Stimulated activated CD4-positive, alpha-beta T cell treated with anti-CD3 and anti-CD28 coated beads, Interleukin-15, amount 100 ng/mL, for 48 hours (primary cell): Measurements from ENCODE around the gene IRF7.
"Not testable (repeated sequence)": the region's sequence is repeated elsewhere in the genome, so short reads cannot be mapped to it uniquely, and the experiment has no call there.

Experiments used
- DNase-seq, 2 donors: peaks; one replicate each; pipeline ENCODE4 v3.0.0-alpha.2; 2020; ENCODE audit warnings: low read depth in 2 of 2

Gene IRF7

DNA sequence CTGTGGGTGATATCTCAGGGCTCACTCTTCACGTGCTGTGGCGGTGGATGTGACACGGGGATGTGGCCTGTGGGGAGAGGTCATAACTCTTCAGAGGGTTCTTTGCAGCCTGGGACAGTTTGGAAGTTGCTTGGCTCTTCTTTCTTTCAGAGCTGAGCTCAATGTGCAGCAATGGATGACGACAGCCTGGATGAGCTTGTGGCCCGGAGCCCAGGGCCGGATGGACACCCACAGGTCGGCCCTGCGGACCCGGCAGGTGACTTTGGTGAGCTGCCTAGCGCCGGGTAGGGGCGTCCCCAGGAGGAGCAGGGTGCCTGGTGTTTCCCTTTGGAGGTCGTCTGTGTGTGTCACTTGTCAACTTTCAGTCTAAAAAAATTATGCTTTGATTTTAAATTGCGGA lies 34.4 kb downstream of the IRF7 start:
- no peak for DNase-seq

GRCh38 chr11:579830-580601 lies 35.7 kb downstream of the IRF7 start:
- no peak for DNase-seq

GRCh38 chr11:578276-579035 lies 37.3 kb downstream of the IRF7 start:
- no peak for DNase-seq

- DNase-seq = no peak
Measured at GRCh38 chr11:577611-577894, 38.2 kb downstream of the IRF7 start.

DNA sequence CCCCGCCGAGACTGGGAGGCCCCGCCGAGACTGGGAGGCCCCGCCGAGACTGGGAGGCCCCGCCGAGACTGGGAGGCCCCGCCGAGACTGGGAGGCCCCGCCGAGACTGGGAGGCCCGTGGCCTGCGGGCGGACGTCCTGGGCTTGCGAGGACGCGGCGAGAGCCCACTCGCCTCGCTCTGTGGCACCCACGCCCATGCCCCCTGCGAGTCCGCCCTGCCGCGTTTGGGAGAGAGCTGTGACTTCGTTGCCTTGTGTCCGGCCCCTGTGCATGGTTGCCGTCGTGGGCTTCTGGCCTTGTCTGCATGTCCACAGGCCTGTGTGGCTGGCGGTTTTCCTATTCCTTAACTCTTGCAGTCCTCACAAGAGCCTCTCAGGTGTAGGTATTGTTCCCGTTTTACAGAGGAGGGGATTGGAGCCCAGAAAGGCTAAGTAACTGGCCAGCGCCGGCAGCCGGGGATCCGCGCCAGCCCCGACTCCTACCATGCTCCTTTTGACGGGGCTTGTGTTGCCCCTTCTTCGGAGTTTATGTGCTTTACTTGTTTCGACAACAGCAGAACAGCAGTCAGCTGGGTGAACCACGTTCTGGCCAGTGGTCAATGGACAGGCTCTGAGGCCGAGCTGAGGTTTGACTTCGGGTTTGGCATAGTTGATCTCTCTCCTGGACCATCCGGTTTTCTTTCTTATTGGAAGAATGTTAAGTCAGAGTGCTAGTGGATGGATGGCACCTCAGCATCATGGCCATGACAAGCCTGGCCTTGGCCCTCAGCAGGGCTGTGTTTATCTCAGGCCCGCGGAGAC lies 38.7 kb downstream of the IRF7 start:
- DNase-seq = no peak

GRCh38 chr11:575996-576768 lies 39.6 kb downstream of the IRF7 start, which contains the start of gene PHRF1:
PHRF1 (plus strand) TSS chr11:576470; CDS start chr11:581513, 5,043 bp downstream.
- peak; percentile 93 to 96 for DNase-seq

DNA sequence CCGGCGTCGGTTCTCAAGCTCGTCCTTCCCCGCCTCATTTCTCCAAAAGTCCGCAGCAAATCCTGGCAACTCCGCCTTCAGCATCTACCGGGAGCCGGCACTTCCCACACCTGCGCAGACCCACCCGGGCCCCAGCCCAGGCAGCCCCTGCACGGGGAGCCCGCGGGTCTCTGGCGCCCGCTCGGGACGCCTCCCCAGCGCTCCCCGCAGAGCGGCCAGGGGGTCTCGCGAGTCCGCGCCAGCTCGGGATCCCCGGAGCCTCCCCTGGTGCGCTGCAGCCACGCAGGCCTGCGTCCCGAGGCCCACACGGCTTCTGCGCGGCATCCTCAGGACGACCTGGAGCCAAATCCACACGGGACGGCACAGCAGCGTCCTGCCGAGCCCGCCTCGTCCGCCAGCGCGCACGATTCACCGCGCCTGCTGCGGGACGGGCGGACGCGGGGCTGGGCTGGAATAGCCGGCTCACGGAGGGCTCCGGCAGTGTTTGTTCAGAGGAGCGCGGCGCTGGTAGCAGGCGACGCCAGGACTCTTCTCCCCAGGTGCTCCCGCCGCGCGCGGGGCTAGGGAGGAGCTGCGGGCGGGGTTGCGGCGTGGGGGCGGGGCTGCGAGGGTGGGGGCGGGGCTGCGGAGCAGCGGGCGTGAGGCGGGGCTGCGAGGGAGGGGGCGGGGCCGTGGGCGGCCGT lies 40.3 kb downstream of the IRF7 start:
- no peak for DNase-seq

GRCh38 chr11:574632-575312 lies 41.0 kb downstream of the IRF7 start:
- no peak for DNase-seq

DNA sequence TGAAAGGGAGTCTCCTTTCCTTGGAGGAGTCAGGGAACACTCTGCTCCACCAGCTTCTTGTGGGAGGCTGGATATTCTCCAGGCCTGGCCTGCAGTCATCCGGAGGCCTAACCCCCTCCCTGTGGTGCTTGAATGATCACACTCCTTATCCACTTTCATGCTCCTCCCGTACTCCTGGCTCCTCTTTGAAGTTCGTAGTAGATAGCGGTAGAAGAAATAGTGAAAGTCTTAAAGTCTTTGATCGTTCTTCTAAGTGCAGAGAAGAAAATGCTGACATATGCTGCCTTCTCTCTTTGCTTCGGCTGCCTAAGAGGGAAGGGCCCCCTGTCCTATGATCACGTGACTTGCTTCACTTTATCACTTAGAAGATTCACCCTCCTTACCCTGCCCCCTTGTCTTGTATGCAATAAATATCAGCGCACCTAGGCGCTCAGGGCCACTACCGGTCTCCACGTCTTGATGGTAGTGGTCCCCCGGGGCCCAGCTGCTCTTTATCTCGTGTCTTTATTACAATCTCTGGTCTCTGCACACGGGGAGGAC lies 41.6 kb downstream of the IRF7 start:
- not testable (repeated sequence) for DNase-seq

GRCh38 chr11:573146-573759 lies 42.5 kb downstream of the IRF7 start:
- no peak for DNase-seq

GRCh38 chr11:571802-572185 lies 44.0 kb downstream of the IRF7 start:
- DNase-seq = no peak

DNA sequence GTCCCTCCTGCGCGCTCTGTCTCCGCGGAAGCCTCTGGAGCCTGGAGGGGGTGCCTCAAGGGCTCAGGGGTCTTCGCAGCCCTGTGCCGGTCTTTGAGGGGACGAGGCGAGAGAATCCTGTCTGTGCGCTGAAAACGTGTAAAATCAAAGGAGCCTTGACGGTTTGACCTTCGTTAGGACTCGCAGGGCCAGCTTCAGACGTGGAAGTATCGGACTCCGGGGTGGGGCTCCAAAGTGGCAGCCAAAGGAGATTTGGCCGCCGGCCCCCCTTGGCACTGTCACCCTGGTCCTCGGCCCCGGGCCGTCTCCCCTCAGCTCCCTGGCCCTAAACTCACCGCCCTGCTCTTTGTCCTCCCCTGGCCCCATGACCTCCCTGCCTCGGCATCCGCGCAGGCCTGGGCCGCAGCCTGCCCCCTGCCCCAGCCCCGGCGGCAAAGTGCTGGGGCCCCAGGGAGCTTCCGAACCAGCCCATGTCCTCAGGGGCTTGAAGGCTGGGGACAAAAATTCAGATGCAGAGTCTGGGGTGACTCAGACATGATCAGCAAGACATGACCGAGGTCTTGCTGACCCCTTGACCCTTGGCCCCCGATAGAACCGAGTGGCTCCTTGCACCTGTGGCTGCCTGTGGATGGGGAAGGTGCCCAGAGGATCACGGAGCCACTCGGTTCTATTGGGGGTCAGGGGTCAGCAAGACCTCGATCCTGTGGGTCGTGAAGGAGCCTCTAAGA lies 46.4 kb downstream of the IRF7 start:
- no peak for DNase-seq

DNA sequence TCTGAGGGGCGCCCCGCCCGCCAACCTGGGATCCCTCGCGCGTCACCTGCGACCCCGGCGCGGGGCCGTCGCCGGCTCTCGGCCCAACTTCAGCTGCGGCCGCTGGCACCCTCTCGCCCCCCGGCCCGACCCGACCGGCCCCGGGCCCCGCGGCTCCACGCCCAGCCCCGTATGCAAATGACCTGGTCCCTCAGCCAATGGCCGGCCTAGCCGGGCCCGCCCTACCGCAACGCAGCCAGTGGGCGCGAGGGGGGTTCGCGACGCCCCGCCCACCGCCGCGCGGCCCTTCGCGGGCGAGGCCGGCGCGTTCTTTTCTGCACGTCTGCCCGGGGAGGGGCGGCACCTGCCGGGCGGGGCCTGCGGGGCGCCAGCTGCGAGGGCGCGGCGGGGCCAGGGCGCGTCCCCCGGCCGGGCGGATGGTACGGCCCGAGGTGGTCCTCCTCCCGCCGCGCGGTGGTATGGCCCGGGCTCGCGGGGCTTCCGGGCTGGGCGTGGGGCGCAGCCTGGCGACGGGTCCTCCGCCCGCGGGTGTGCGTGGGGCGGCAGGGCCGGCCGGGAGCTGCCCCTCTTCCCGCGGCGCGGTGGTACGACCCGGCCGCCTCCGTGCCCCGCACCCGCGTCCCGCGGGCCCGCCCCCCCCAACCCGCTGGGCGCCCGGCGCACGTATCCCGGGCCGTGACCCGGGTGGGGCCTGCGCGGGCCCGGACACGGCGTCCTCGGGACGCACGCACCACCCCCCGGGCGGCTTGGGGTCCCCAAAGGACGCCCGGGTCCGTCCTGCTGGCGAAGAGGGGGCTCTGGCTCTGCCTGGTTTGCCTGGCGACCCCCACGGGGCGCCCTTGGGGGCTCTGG lies 47.2 kb downstream of the IRF7 start:
- DNase-seq = peak; percentile 86 to 95

- DNase-seq = no peak
Measured at GRCh38 chr11:567629-568292, 48.0 kb downstream of the IRF7 start.

- DNase-seq = no peak
Measured at GRCh38 chr11:567011-567628, 48.6 kb downstream of the IRF7 start.

GRCh38 chr11:565921-566509 lies 49.7 kb downstream of the IRF7 start:
- DNase-seq = no peak
